ENCODE data around the gene MCUR1.
"Not testable (repeated sequence)": the region's sequence is repeated elsewhere in the genome, so short reads cannot be mapped to it uniquely, and the experiment has no call there.

The MCUR1 gene

GRCh38 chr6:13828656-13829301 is 14.4 kb upstream of the MCUR1 start:
- DNase-seq (ENCODE audit: low read depth in 2 of 2) = not testable (repeated sequence)

GRCh38 chr6:13827032-13827431 is 12.7 kb upstream of the MCUR1 start:
- DNase-seq (ENCODE audit: low read depth in 2 of 2) = no peak

GRCh38 chr6:13825871-13826270 is 11.5 kb upstream of the MCUR1 start:
- no peak for DNase-seq (ENCODE audit: low read depth in 2 of 2)

GRCh38 chr6:13818341-13818740 is 4.0 kb upstream of the MCUR1 start:
- DNase-seq (ENCODE audit: low read depth in 2 of 2) = no peak

- no peak for DNase-seq (ENCODE audit: low read depth in 2 of 2)
Measured at GRCh38 chr6:13814938-13815575, 700 bp upstream of the MCUR1 start.

GRCh38 chr6:13813621-13814175 is 659 bp downstream of the MCUR1 start:
- DNase-seq (ENCODE audit: low read depth in 2 of 2) = peak in 1 of 2 donors; percentile 3

- DNase-seq (ENCODE audit: low read depth in 2 of 2) = no peak
Measured at GRCh38 chr6:13813026-13813425, 1.3 kb downstream of the MCUR1 start.

- DNase-seq (ENCODE audit: low read depth in 2 of 2) = no peak
Measured at GRCh38 chr6:13812359-13812642, 2.1 kb downstream of the MCUR1 start.

GRCh38 chr6:13811627-13812358 is 2.6 kb downstream of the MCUR1 start:
- no peak for DNase-seq (ENCODE audit: low read depth in 2 of 2)

- no peak for DNase-seq (ENCODE audit: low read depth in 2 of 2)
Measured at GRCh38 chr6:13810688-13811446, 3.5 kb downstream of the MCUR1 start.

GRCh38 chr6:13808801-13809200 is 5.6 kb downstream of the MCUR1 start:
- no peak for DNase-seq (ENCODE audit: low read depth in 2 of 2)

GRCh38 chr6:13807696-13808095 is 6.7 kb downstream of the MCUR1 start:
- no peak for DNase-seq (ENCODE audit: low read depth in 2 of 2)

- no peak for DNase-seq (ENCODE audit: low read depth in 2 of 2)
Measured at GRCh38 chr6:13803581-13803980, 10.8 kb downstream of the MCUR1 start.

- DNase-seq (ENCODE audit: low read depth in 2 of 2) = no peak
Measured at GRCh38 chr6:13800615-13801014, 13.7 kb downstream of the MCUR1 start.

- no peak for DNase-seq (ENCODE audit: low read depth in 2 of 2)
Measured at GRCh38 chr6:13796781-13797180, 17.6 kb downstream of the MCUR1 start.

GRCh38 chr6:13795041-13795750 is 19.2 kb downstream of the MCUR1 start:
- peak; percentile 67 to 83 for DNase-seq (ENCODE audit: low read depth in 2 of 2)

- no peak for DNase-seq (ENCODE audit: low read depth in 2 of 2)
Measured at GRCh38 chr6:13794184-13794583, 20.2 kb downstream of the MCUR1 start.

- DNase-seq (ENCODE audit: low read depth in 2 of 2) = no peak
Measured at GRCh38 chr6:13789746-13790145, 24.6 kb downstream of the MCUR1 start.

GRCh38 chr6:13788820-13789219 is 25.5 kb downstream of the MCUR1 start:
- no peak for DNase-seq (ENCODE audit: low read depth in 2 of 2)

GRCh38 chr6:13787137-13787536 is 27.2 kb downstream of the MCUR1 start:
- no peak for DNase-seq (ENCODE audit: low read depth in 2 of 2)

GRCh38 chr6:13780162-13780561 is 34.2 kb downstream of the MCUR1 start:
- DNase-seq (ENCODE audit: low read depth in 2 of 2) = not testable (repeated sequence)

GRCh38 chr6:13778028-13778427 is 36.3 kb downstream of the MCUR1 start:
- no peak for DNase-seq (ENCODE audit: low read depth in 2 of 2)

Measured in stimulated activated CD4-positive, alpha-beta T cell treated with anti-CD3 and anti-CD28 coated beads, Interleukin-1b, Interleukin-23, amount 100 ng/mL, for 1 hour (primary cell).